HG02588 (cell line): ENCODE results near the gene SPTBN1.
"Not testable (repeated sequence)": the region's sequence is repeated elsewhere in the genome, so short reads cannot be mapped to it uniquely, and the experiment has no call there.

Experiments
- ATAC-seq: cut with Tn5 transposase; IDR thresholded peaks from one replicate; pipeline ENCODE4 v1.9.1; 2021; ENCODE audit warnings: mild to moderate bottlenecking, moderate library complexity; ENCODE audit not compliant: unreplicated experiment

Gene SPTBN1

GRCh38 chr2:54524226-54524991 lies 68.3 kb downstream of the SPTBN1 start:
- ATAC-seq: no peak

- no peak for ATAC-seq
Measured at GRCh38 chr2:54525321-54525720, 69.2 kb downstream of the SPTBN1 start.

- no peak for ATAC-seq
Measured at GRCh38 chr2:54526226-54526879, 70.2 kb downstream of the SPTBN1 start.

- ATAC-seq: no peak
Measured at GRCh38 chr2:54528311-54528955, 72.3 kb downstream of the SPTBN1 start.

- not testable (repeated sequence) for ATAC-seq
Measured at GRCh38 chr2:54529518-54529917, 73.4 kb downstream of the SPTBN1 start.

GRCh38 chr2:54529935-54530334 lies 73.8 kb downstream of the SPTBN1 start:
- ATAC-seq: no peak

GRCh38 chr2:54531558-54531957 lies 75.4 kb downstream of the SPTBN1 start:
- no peak for ATAC-seq

- ATAC-seq: no peak
Measured at GRCh38 chr2:54534221-54534620, 78.1 kb downstream of the SPTBN1 start.

GRCh38 chr2:54534625-54535024 lies 78.5 kb downstream of the SPTBN1 start:
- ATAC-seq: no peak

GRCh38 chr2:54535599-54536195 lies 79.6 kb downstream of the SPTBN1 start:
- no peak for ATAC-seq

- no peak for ATAC-seq
Measured at GRCh38 chr2:54536720-54537119, 80.6 kb downstream of the SPTBN1 start.

GRCh38 chr2:54538537-54538936 lies 82.4 kb downstream of the SPTBN1 start:
- ATAC-seq: no peak

- no peak for ATAC-seq
Measured at GRCh38 chr2:54539683-54540082, 83.6 kb downstream of the SPTBN1 start.

GRCh38 chr2:54540194-54540593 lies 84.1 kb downstream of the SPTBN1 start:
- no peak for ATAC-seq

- ATAC-seq: no peak
Measured at GRCh38 chr2:54541995-54542394, 85.9 kb downstream of the SPTBN1 start.

- ATAC-seq: no peak
Measured at GRCh38 chr2:54543733-54544396, 87.7 kb downstream of the SPTBN1 start.

GRCh38 chr2:54545702-54546450 lies 89.7 kb downstream of the SPTBN1 start:
- ATAC-seq: no peak

GRCh38 chr2:54546518-54546917 lies 90.4 kb downstream of the SPTBN1 start:
- ATAC-seq: no peak

GRCh38 chr2:54546923-54547720 lies 91.0 kb downstream of the SPTBN1 start:
- ATAC-seq: peak; percentile 45

GRCh38 chr2:54549430-54549829 lies 93.3 kb downstream of the SPTBN1 start:
- no peak for ATAC-seq
